Measurements from ENCODE around the gene MCOLN2.

Gene MCOLN2

GRCh38 chr1:84890566-84890965, 106.3 kb downstream of the MCOLN2 start:
- FAIRE-seq, result no peak

DNA sequence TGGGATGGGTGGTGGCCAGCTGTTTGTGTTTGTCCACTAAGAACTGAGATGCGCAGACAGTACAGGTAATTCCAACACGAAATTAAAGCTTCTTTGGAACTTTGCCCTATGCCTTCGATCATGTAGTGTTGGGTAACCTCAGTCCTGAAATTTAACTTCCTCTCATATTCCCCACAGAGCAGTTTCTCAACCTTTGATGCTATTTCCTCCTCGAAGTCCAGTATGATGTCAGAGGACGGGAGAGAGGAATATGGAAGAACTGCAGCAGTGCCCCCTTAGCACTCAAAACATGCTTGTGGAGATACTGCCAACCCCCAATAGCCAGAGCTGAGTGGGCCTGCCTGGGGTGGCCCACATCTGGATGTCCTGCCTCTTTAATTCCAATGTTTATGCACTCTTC, 107.5 kb downstream of the MCOLN2 start:
- FAIRE-seq, result no peak

DNA sequence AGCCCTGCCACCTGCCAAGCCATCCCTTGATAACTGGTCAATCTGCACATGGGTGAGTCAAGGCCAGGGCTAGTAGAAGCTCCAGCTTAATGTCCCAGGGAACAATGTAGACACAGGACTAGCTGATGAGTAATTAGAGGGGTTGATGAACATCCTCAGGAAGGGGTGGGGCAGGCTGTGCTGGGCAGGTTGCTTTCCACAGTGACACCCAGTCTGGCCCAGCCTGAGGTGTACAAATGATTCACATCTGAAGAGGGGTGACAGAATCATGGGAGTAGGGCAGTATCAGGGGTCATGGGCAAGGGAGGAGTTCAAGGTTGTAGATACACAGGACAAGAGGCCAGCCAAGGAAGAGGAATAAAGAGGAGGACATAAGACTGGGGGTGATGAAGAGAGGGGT, 108.2 kb downstream of the MCOLN2 start:
- no peak for FAIRE-seq

- no peak for FAIRE-seq
Observed at GRCh38 chr1:84887261-84887934, 109.5 kb downstream of the MCOLN2 start.

DNA sequence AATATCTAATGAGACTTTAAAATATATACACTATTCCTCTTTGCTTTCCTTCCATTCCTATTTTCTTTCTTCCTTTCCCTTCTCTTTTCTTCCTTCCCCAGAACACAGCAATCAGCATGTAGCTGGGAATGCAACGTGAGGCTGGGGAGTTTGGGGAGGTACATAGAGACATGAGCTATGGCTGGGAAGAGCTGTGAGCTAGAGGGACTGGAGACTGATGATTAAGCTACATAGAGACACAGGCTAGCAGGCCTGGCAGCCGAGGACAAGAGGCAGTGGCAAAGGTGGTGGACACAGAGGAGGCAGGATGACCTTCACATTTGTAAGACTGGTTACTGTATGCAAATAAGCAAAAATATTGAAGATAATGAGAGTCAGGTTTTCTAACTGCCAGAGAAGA, 111.4 kb downstream of the MCOLN2 start:
- no peak for FAIRE-seq

GRCh38 chr1:84884671-84885389, 112.1 kb downstream of the MCOLN2 start:
- FAIRE-seq, result no peak

GRCh38 chr1:84883286-84883685, 113.6 kb downstream of the MCOLN2 start:
- no peak for FAIRE-seq

- FAIRE-seq, result no peak
Observed at GRCh38 chr1:84877592-84877991, 119.3 kb downstream of the MCOLN2 start.

- FAIRE-seq, result no peak
Observed at GRCh38 chr1:84876353-84876752, 120.6 kb downstream of the MCOLN2 start.
